Measurements from ENCODE around the gene SLC6A7. TPM values are rescaled to one million over a fixed set of nuclear protein-coding genes. Genes with fewer than 3 reads are reported as not detected.

The SLC6A7 gene
- total and polyA plus RNA-seq, 9 donors, result 0.02 TPM; not detected in 8

DNA sequence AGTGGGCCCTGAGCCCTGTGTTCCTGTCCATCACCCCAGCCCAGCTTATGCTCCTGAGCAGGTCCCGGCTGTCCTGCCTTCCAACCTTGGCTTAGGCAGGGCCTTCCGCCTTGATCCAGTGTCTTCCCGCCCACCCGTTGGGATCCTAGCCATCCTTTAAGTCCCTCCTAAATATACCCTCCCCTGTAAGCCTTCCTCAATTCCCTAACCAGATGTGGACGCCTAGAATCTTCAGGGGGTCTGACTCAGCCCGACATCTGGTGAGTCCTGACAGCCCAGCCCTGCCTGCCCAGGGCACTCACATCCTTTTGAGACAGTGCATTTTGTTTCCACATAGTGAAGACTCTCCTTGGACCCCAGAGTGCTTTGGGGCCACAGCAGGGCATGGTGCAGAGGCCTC lies 23.7 kb downstream of the SLC6A7 start:
- intact Hi-C loops (cut with DNase I), result loop anchor here in 1 of 4 donors (10.0 kb wide), 2 partner anchors 209 to 379 kb away; partner anchors contain the start of genes HMGXB3 and TIGD6
- DNase-seq, result no peak
- Histone ChIP-seq H3K4me3 (no peak overlapping the region), H3K4me1 (ENCODE audit: insufficient read depth) (peaks cover 2% of the 10 kb centered on the region), H3K9me3 (no peaks in the 10 kb centered on the region), H3K36me3 (no peaks in the 10 kb centered on the region), H3K27me3 (no peaks in the 10 kb centered on the region), H3K27ac (no peak overlapping the region)
- WGBS, 3 donors, result 58 to 79% (median 73%) methylated on average over 6 of the region's 6 CpGs
- no peak for TF ChIP-seq EP300 (IDR thresholded peaks at IDR 0.05)
- no peak for TF ChIP-seq POLR2A (IDR thresholded peaks at IDR 0.05)
- TF ChIP-seq, protein P1, sequence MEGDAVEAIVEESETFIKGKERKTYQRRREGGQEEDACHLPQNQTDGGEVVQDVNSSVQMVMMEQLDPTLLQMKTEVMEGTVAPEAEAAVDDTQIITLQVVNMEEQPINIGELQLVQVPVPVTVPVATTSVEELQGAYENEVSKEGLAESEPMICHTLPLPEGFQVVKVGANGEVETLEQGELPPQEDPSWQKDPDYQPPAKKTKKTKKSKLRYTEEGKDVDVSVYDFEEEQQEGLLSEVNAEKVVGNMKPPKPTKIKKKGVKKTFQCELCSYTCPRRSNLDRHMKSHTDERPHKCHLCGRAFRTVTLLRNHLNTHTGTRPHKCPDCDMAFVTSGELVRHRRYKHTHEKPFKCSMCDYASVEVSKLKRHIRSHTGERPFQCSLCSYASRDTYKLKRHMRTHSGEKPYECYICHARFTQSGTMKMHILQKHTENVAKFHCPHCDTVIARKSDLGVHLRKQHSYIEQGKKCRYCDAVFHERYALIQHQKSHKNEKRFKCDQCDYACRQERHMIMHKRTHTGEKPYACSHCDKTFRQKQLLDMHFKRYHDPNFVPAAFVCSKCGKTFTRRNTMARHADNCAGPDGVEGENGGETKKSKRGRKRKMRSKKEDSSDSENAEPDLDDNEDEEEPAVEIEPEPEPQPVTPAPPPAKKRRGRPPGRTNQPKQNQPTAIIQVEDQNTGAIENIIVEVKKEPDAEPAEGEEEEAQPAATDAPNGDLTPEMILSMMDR (IDR thresholded peaks at IDR 0.05), result no peak

DNA sequence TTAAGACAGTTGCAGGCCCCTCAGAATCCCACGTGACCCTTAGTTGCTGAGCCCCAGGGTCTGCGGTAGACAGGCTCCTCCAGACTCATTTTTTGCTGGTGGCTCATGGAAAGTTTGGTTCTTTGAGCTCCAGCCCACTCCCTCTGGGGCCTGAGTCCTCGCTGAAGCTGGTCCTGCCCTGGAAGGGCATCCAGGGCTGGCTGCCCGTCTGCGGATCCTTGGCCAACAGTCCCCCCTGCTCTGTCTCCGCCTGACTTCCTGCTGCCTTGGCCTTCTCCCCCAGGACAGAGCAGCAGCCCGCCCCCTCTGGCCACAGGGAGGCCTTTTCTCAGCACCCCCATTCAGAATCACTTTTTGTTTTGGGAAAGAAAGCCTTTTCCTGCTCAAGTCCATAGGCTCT lies 24.4 kb downstream of the SLC6A7 start:
- Histone ChIP-seq H3K36me3 (no peaks in the 10 kb centered on the region), H3K27ac (no peak overlapping the region), H3K9me3 (no peaks in the 10 kb centered on the region), H3K4me1 (ENCODE audit: insufficient read depth) (peaks cover 2% of the 10 kb centered on the region), H3K4me3 (no peak overlapping the region), H3K27me3 (no peaks in the 10 kb centered on the region)
- WGBS, 3 donors, result 50 to 63% (median 59%) methylated on average over 7 of the region's 7 CpGs
- DNase-seq, result no peak
- intact Hi-C loops (cut with DNase I), result loop anchor here in 2 of 4 donors (2.0 to 10.0 kb wide), 3 partner anchors 85 to 379 kb away; partner anchors contain the start of genes HMGXB3 (in 1 of the 2) and TIGD6 (in 1 of the 2)
- TF ChIP-seq POLR2A (IDR thresholded peaks at IDR 0.05) (no peak), EP300 (IDR thresholded peaks at IDR 0.05) (no peak)
- TF ChIP-seq, protein P1 (IDR thresholded peaks at IDR 0.05), result no peak

DNA sequence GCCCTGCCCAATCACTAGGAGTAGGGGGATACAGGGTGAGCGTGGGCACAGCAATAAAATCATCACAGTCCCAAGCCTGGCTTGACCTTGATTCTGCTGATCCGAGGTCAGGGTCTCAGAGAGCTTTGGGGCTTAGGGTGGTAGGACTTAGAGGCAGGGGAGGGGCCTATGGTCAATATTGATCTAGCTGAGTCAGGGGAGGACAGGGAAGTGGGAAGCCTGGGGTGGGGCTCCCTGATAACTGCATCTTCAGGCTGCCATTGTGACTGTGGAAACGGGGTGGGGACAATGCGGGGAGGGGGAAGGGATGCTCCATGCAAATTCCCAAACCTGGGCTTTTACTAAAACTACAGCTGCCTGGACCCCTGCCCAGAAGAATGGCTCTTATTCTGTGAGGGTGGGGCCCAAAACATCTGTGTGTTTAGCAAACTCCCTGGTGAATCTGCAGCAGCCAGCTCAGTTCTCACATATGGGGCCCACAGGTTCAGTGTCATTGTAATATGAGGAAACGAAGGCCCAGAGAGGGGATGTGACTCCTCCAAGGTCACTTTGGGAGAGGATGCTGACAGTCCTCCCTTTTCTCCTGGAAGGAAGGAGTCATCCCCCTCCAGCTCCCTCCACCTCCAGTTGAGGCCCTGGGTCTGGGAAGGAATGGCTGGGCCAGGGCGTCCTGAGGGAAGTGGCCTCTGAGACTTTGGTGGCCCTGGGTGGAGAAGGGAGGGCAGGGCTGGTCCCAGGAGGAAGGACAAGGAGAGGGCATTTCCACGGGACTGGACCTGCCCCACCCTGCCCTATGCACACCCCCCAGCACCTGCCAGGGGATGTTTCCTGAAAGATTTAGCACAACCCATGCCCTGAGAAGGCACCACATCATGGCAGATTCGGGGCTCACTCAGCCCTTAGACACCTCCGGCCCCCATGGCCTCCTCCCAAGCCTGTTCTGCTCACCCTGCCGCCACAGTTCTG lies 26.4 kb downstream of the SLC6A7 start:
- Histone ChIP-seq H3K27ac (no peak overlapping the region), H3K36me3 (no peaks in the 10 kb centered on the region), H3K4me1 (ENCODE audit: insufficient read depth) (peaks cover 2% of the 10 kb centered on the region), H3K27me3 (no peaks in the 10 kb centered on the region), H3K9me3 (no peaks in the 10 kb centered on the region), H3K4me3 (no peak overlapping the region)
- no peak for DNase-seq
- intact Hi-C loops (cut with DNase I), result loop anchor here (2.0 to 10.0 kb wide), 5 partner anchors 54 to 381 kb away; partner anchors contain the start of genes HMGXB3 (in 1 of the 4) and TIGD6 (in 1 of the 4)
- no peak for TF ChIP-seq EP300 (IDR thresholded peaks at IDR 0.05)
- TF ChIP-seq, protein P1 (IDR thresholded peaks at IDR 0.05), result no peak
- TF ChIP-seq POLR2A (IDR thresholded peaks at IDR 0.05), result no peak
- 72 to 80% (median 73%) methylated on average over 10 of the region's 10 CpGs for WGBS, 3 donors

DNA sequence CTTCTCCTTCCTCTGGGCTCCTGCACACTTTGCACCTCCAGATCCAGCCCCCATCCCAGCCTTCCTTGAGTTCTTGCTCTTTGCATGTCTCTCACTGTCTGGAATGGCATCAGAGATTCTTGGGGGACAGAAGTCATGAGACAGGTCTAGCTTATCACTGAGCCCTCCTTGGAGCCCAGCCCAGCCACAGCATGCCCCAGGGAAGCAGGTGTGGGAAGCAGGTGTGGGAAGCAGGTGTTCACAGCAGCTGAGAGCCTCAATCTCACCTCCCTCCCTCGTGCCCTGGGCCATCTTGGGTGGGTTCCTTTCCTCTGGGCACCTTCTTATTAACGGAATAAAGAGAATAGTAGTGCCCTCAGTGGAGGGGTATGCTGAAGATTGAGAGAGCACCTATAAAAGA lies 27.2 kb downstream of the SLC6A7 start:
- no peak for DNase-seq
- no peaks in the 10 kb centered on the region for H3K27me3 ChIP-seq
- no peak overlapping the region for H3K27ac ChIP-seq
- H3K36me3 ChIP-seq, result no peaks in the 10 kb centered on the region
- intact Hi-C loops (cut with DNase I), result loop anchor here in 3 of 4 donors (1.0 to 10.0 kb wide), 5 partner anchors 55 to 382 kb away; partner anchors contain the start of genes HMGXB3 (in 1 of the 3) and TIGD6 (in 1 of the 3)
- WGBS, 3 donors, result 76 to 82% (median 80%) methylated on average over 2 of the region's 2 CpGs
- TF ChIP-seq POLR2A (IDR thresholded peaks at IDR 0.05) (no peak), EP300 (IDR thresholded peaks at IDR 0.05) (no peak)
- TF ChIP-seq, protein P1 (IDR thresholded peaks at IDR 0.05), result no peak
- H3K4me3 ChIP-seq, result no peak overlapping the region
- no peaks in the 10 kb centered on the region for H3K9me3 ChIP-seq
- peaks cover 2% of the 10 kb centered on the region for H3K4me1 ChIP-seq (ENCODE audit: insufficient read depth)
